ENCODE measurements around the gene GKAP1. TPM values are rescaled to one million over a fixed set of nuclear protein-coding genes. Genes with fewer than 3 reads are reported as not detected.

GKAP1 gene
- total and polyA plus RNA-seq, 2 experiments from 2014 or later = 4.0 to 16.7 TPM

- H3K4me1 ChIP-seq (ENCODE audit: insufficient read depth) = no peaks in the 10 kb centered on the region
- H3K79me2 ChIP-seq (replicated peaks; ENCODE audit: insufficient read depth) = no peaks in the 10 kb centered on the region
- H3K27ac Mint-ChIP-seq = no peak overlapping the region
- H3K27ac ChIP-seq (ENCODE audit: low read depth) = no peak overlapping the region
- H3K27me3 Mint-ChIP-seq (ENCODE audit: insufficient read depth, low read depth, poor library complexity) = no peaks in the 10 kb centered on the region
- no peaks in the 10 kb centered on the region for H3K4me1 Mint-ChIP-seq
- peaks cover 14% of the 10 kb centered on the region; the same call in 2 of the 3 replicates for H3K9me3 Mint-ChIP-seq
- DNase-seq (ENCODE audit: low spot score) (no peak), ATAC-seq (no peak)
- no peak overlapping the region for H3K4me2 ChIP-seq
- no peaks in the 10 kb centered on the region for H4K20me1 ChIP-seq (replicated peaks; ENCODE audit: insufficient read depth)
- no peaks in the 10 kb centered on the region for H3K9me2 ChIP-seq (ENCODE audit: insufficient read depth)
- H3K36me3 ChIP-seq (ENCODE audit: insufficient read depth) = no peaks in the 10 kb centered on the region
- TF ChIP-seq STAT1 (IDR thresholded peaks at IDR 0.05; ENCODE audit: unreplicated experiment) = no peak
- no peak for TF ChIP-seq ZNF331 (CRISPR knock-in tag; IDR thresholded peaks at IDR 0.05; ENCODE audit: low read depth)
- TF ChIP-seq REST (IDR thresholded peaks at IDR 0.05; ENCODE audit: unreplicated experiment) = no peak
- no peak for TF ChIP-seq POLR2AphosphoS5 (IDR thresholded peaks at IDR 0.05; ENCODE audit: low read depth)
- TF ChIP-seq EZH2 (IDR thresholded peaks at IDR 0.05; ENCODE audit: low read depth, unreplicated experiment) = no peak
- TF ChIP-seq ETS1 (IDR thresholded peaks at IDR 0.05) = no peak
- no peak for TF ChIP-seq ZNF114 (CRISPR knock-in tag; IDR thresholded peaks at IDR 0.05)
- TF ChIP-seq NANOG (IDR thresholded peaks at IDR 0.05; ENCODE audit: borderline replicate concordance) = no peak
- no peak for TF ChIP-seq CREB1 (CRISPR knock-in tag; IDR thresholded peaks at IDR 0.05; ENCODE audit: low read depth)
- no peak for TF ChIP-seq EZH2phosphoT487 (IDR thresholded peaks at IDR 0.05; ENCODE audit: unreplicated experiment)
- no peak for TF ChIP-seq JUNB (IDR thresholded peaks at IDR 0.05; ENCODE audit: unreplicated experiment)
- TF ChIP-seq ZNF462 (CRISPR knock-in tag; IDR thresholded peaks at IDR 0.05) = no peak
- TF ChIP-seq CTCF (conservative IDR thresholded peaks at IDR 0.05; ENCODE audit: low read depth in 2 of 2) = no peak
- H3F3A ChIP-seq (replicated peaks; ENCODE audit: low read depth) = no peaks in the 10 kb centered on the region
- H3K36me3 Mint-ChIP-seq (ENCODE audit: low read depth) = peaks cover 16% of the 10 kb centered on the region; the same call in 2 of the 3 replicates
- no peak overlapping the region for H2AFZ ChIP-seq
- H3K27me3 ChIP-seq (ENCODE audit: insufficient read depth) = no peaks in the 10 kb centered on the region
- H3K4me3 ChIP-seq = no peak overlapping the region
- H3K4me3 Mint-ChIP-seq = no peak overlapping the region
Observed at GRCh38 chr9:83800236-83801033, 17.1 kb downstream of the GKAP1 start.
